ENCODE data around the gene SOWAHB.

DNA sequence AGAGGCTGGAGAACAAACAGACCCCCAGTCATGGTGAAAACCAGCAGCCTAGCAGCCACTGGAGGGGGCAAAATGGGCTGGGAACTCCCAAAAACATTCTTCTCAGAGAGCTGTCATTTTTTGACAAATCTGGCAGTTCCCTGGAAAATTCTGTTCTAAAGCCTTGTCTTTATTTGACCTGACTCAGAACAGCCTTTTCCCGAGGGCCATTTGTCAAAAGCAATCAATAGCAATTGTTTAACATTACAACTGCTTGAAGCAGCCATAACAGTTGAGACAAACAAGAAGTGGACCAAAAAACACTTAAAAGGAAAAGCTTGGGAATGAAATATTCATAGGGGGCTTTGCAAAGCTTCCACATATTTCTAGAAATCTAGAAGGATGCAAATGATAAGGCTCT lies 39.6 kb downstream of the SOWAHB start:
- TF ChIP-seq FOXA2 (IDR thresholded peaks at IDR 0.05) (no peak), YY1 (IDR thresholded peaks at IDR 0.05) (no peak), RXRA (IDR thresholded peaks at IDR 0.05) (no peak), JUND (IDR thresholded peaks at IDR 0.05) (no peak), RAD21 (IDR thresholded peaks at IDR 0.05) (no peak), TAF1 (conservative IDR thresholded peaks at IDR 0.05) (no peak), EGR1 (IDR thresholded peaks at IDR 0.05; ENCODE audit: low read depth in 2 of 2) (no peak), SP1 (IDR thresholded peaks at IDR 0.05) (no peak), HNF4A (conservative IDR thresholded peaks at IDR 0.05) (no peak)
- TF ChIP-seq, protein P1, sequence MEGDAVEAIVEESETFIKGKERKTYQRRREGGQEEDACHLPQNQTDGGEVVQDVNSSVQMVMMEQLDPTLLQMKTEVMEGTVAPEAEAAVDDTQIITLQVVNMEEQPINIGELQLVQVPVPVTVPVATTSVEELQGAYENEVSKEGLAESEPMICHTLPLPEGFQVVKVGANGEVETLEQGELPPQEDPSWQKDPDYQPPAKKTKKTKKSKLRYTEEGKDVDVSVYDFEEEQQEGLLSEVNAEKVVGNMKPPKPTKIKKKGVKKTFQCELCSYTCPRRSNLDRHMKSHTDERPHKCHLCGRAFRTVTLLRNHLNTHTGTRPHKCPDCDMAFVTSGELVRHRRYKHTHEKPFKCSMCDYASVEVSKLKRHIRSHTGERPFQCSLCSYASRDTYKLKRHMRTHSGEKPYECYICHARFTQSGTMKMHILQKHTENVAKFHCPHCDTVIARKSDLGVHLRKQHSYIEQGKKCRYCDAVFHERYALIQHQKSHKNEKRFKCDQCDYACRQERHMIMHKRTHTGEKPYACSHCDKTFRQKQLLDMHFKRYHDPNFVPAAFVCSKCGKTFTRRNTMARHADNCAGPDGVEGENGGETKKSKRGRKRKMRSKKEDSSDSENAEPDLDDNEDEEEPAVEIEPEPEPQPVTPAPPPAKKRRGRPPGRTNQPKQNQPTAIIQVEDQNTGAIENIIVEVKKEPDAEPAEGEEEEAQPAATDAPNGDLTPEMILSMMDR (IDR thresholded peaks at IDR 0.05; ENCODE audit: low read depth, low read length, missing input control) = no peak
- TF ChIP-seq, protein P2, sequence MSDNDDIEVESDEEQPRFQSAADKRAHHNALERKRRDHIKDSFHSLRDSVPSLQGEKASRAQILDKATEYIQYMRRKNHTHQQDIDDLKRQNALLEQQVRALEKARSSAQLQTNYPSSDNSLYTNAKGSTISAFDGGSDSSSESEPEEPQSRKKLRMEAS (IDR thresholded peaks at IDR 0.05) = no peak
- TF ChIP-seq, protein P3, sequence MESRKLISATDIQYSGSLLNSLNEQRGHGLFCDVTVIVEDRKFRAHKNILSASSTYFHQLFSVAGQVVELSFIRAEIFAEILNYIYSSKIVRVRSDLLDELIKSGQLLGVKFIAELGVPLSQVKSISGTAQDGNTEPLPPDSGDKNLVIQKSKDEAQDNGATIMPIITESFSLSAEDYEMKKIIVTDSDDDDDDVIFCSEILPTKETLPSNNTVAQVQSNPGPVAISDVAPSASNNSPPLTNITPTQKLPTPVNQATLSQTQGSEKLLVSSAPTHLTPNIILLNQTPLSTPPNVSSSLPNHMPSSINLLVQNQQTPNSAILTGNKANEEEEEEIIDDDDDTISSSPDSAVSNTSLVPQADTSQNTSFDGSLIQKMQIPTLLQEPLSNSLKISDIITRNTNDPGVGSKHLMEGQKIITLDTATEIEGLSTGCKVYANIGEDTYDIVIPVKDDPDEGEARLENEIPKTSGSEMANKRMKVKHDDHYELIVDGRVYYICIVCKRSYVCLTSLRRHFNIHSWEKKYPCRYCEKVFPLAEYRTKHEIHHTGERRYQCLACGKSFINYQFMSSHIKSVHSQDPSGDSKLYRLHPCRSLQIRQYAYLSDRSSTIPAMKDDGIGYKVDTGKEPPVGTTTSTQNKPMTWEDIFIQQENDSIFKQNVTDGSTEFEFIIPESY (IDR thresholded peaks at IDR 0.05) = no peak
- TF ChIP-seq, protein P4, sequence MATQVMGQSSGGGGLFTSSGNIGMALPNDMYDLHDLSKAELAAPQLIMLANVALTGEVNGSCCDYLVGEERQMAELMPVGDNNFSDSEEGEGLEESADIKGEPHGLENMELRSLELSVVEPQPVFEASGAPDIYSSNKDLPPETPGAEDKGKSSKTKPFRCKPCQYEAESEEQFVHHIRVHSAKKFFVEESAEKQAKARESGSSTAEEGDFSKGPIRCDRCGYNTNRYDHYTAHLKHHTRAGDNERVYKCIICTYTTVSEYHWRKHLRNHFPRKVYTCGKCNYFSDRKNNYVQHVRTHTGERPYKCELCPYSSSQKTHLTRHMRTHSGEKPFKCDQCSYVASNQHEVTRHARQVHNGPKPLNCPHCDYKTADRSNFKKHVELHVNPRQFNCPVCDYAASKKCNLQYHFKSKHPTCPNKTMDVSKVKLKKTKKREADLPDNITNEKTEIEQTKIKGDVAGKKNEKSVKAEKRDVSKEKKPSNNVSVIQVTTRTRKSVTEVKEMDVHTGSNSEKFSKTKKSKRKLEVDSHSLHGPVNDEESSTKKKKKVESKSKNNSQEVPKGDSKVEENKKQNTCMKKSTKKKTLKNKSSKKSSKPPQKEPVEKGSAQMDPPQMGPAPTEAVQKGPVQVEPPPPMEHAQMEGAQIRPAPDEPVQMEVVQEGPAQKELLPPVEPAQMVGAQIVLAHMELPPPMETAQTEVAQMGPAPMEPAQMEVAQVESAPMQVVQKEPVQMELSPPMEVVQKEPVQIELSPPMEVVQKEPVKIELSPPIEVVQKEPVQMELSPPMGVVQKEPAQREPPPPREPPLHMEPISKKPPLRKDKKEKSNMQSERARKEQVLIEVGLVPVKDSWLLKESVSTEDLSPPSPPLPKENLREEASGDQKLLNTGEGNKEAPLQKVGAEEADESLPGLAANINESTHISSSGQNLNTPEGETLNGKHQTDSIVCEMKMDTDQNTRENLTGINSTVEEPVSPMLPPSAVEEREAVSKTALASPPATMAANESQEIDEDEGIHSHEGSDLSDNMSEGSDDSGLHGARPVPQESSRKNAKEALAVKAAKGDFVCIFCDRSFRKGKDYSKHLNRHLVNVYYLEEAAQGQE (IDR thresholded peaks at IDR 0.05) = no peak
